ENCODE data around the gene CDCA7. TPM values are rescaled to one million over a fixed set of nuclear protein-coding genes. Genes with fewer than 3 reads are reported as not detected.

CDCA7 gene
- total RNA-seq: 32.7 and 35.9 TPM in 2 replicates

GRCh38 chr2:173354582-173355131, at the start of gene CDCA7:
Gene CDCA7, plus strand, starts transcription at chr2:173354872. Its CDS starts 92 bp downstream, at chr2:173354964.

Data from airway epithelial cell (primary cell).